ENCODE data around the gene GNRHR. TPM values are rescaled to one million over a fixed set of nuclear protein-coding genes. Genes with fewer than 3 reads are reported as not detected.

Gene GNRHR
- total RNA-seq, 4 donors from 2014 or later, result not detected

GRCh38 chr4:67779631-67780030 is 25.4 kb upstream of the GNRHR start:
- H3K4me1 ChIP-seq, result no peaks in the 10 kb centered on the region
- 76 to 79% methylated on average over 2 of the region's 2 CpGs for WGBS, 2 donors (ENCODE audit: low coverage in 1 of 2)
- no peaks in the 10 kb centered on the region for H3K27me3 ChIP-seq
- H3K4me3 ChIP-seq, result no peak overlapping the region
- H3K9me3 ChIP-seq, result no peaks in the 10 kb centered on the region
- ATAC-seq, result no peak
- H3K27ac ChIP-seq, result no peak overlapping the region
- TF ChIP-seq POLR2A (IDR thresholded peaks at IDR 0.05) (no peak), POLR2AphosphoS5 (IDR thresholded peaks at IDR 0.05) (no peak), CTCF (IDR thresholded peaks at IDR 0.05) (no peak), EP300 (IDR thresholded peaks at IDR 0.05) (no peak)
- H3K36me3 ChIP-seq, result no peaks in the 10 kb centered on the region

- H3K4me1 ChIP-seq, result no peaks in the 10 kb centered on the region
- TF ChIP-seq POLR2A (IDR thresholded peaks at IDR 0.05) (no peak), POLR2AphosphoS5 (IDR thresholded peaks at IDR 0.05) (no peak), CTCF (IDR thresholded peaks at IDR 0.05) (no peak), EP300 (IDR thresholded peaks at IDR 0.05) (no peak)
- no peak for ATAC-seq
- H3K27me3 ChIP-seq, result no peaks in the 10 kb centered on the region
- WGBS, 2 donors (ENCODE audit: low coverage in 1 of 2), result 80 to 86% methylated on average over 1 of the region's 1 CpG
- no peak overlapping the region for H3K27ac ChIP-seq
- H3K9me3 ChIP-seq, result no peaks in the 10 kb centered on the region
- H3K4me3 ChIP-seq, result no peak overlapping the region
- H3K36me3 ChIP-seq, result no peaks in the 10 kb centered on the region
These were observed 22.6 kb upstream of the GNRHR start for GRCh38 chr4:67776746-67777145.

- 43 to 51% methylated on average over 3 of the region's 3 CpGs for WGBS, 2 donors (ENCODE audit: low coverage in 1 of 2)
- no peak overlapping the region for H3K4me3 ChIP-seq
- no peaks in the 10 kb centered on the region for H3K4me1 ChIP-seq
- H3K36me3 ChIP-seq, result no peaks in the 10 kb centered on the region
- H3K9me3 ChIP-seq, result no peaks in the 10 kb centered on the region
- H3K27me3 ChIP-seq, result no peaks in the 10 kb centered on the region
- TF ChIP-seq POLR2AphosphoS5 (IDR thresholded peaks at IDR 0.05) (no peak), POLR2A (IDR thresholded peaks at IDR 0.05) (no peak), CTCF (IDR thresholded peaks at IDR 0.05) (no peak), EP300 (IDR thresholded peaks at IDR 0.05) (no peak)
- H3K27ac ChIP-seq, result no peak overlapping the region
- ATAC-seq, result no peak
These were observed 16.2 kb upstream of the GNRHR start for GRCh38 chr4:67770422-67770821.

- H3K4me1 ChIP-seq, result no peaks in the 10 kb centered on the region
- TF ChIP-seq EP300 (IDR thresholded peaks at IDR 0.05) (no peak), POLR2A (IDR thresholded peaks at IDR 0.05) (no peak), CTCF (IDR thresholded peaks at IDR 0.05) (no peak), POLR2AphosphoS5 (IDR thresholded peaks at IDR 0.05) (no peak)
- no peak overlapping the region for H3K27ac ChIP-seq
- no peak for ATAC-seq
- H3K27me3 ChIP-seq, result no peaks in the 10 kb centered on the region
- H3K9me3 ChIP-seq, result no peaks in the 10 kb centered on the region
- no peak overlapping the region for H3K4me3 ChIP-seq
- H3K36me3 ChIP-seq, result no peaks in the 10 kb centered on the region
- WGBS, 2 donors (ENCODE audit: low coverage in 1 of 2), result 44 to 67% methylated on average over 1 of the region's 1 CpG
These were observed 11.7 kb upstream of the GNRHR start for GRCh38 chr4:67765928-67766327.

GRCh38 chr4:67765401-67765800 is 11.2 kb upstream of the GNRHR start:
- ATAC-seq, result no peak
- Histone ChIP-seq H3K27me3 (no peaks in the 10 kb centered on the region), H3K9me3 (no peaks in the 10 kb centered on the region), H3K27ac (no peak overlapping the region), H3K36me3 (no peaks in the 10 kb centered on the region), H3K4me1 (no peaks in the 10 kb centered on the region), H3K4me3 (no peak overlapping the region)
- TF ChIP-seq EP300 (IDR thresholded peaks at IDR 0.05) (no peak), POLR2AphosphoS5 (IDR thresholded peaks at IDR 0.05) (no peak), CTCF (IDR thresholded peaks at IDR 0.05) (no peak), POLR2A (IDR thresholded peaks at IDR 0.05) (no peak)
- WGBS, 2 donors (ENCODE audit: low coverage in 1 of 2), result 70 to 73% methylated on average over 2 of the region's 2 CpGs
